HCT116 (cell line): ENCODE results near the gene GGACT. TPM values are rescaled to one million over a fixed set of nuclear protein-coding genes. Genes with fewer than 3 reads are reported as not detected.

Experiments used
- ATAC-seq: fragments of 200-7000 bp; cut with Tn5 transposase; 2 replicates; pipeline ENCODE4 v1.9.1; 2020; ENCODE audit warnings: mild to moderate bottlenecking, moderate library complexity
- BruUV-seq: library from RNA; stranded (reverse); fragments of 400-500 nt; replicated peaks from 2 replicates; lab custom pipeline; 2021; lab: Mats Ljungman, UMichigan
- CTCF ChIA-PET: fragments of 300-600 bp; sonication (Branson Sonifier 250); formaldehyde crosslinking; loops from one replicate; lab custom pipeline; 2021; ENCODE audit warnings: antibody characterized with exemption; lab: Charles Lee
- POLR2A ChIA-PET: fragments of 300-600, 350-600 bp; sonication (Branson Sonifier 250); formaldehyde crosslinking; loops from one replicate; lab custom pipeline; 2021; ENCODE audit warnings: antibody characterized with exemption; lab: Charles Lee
- RAD21 ChIA-PET, 2 experiments: fragments of 300-600 bp; sonication (Branson Sonifier 250); formaldehyde crosslinking; loops; one replicate each; lab custom pipeline; 2023; ENCODE audit warnings: low total read pairs in 2 of 2; ENCODE audit not compliant: uncharacterized antibody in 2 of 2, unreplicated experiment in 2 of 2, low non-redundant PET in 1 of 2; lab: Charles Lee
- DNase-seq: peaks from one replicate; pipeline ENCODE4 v3.0.0-alpha.2; 2010; ENCODE audit warnings: low read depth, low spot score
- H2AFZ ChIP-seq: fragments of 200-600 bp; shearing (Covaris generic), sonication (generic); 2 replicates; pipeline ENCODE4 v1.6.1; 2017; ENCODE audit warnings: low read depth, mixed run types, mixed read lengths, antibody characterized with exemption, low read length; ENCODE audit not compliant: poor library complexity, severe bottlenecking
- H3K27ac ChIP-seq: 2 replicates; pipeline ENCODE4 v1.5.1; 2012; ENCODE audit warnings: low read depth, low read length
- H3K27me3 ChIP-seq: fragments of 200-600 bp; sonication (generic); 2 replicates; pipeline ENCODE4 v1.6.1; 2016; ENCODE audit warnings: mixed run types, low read length, mixed read lengths; ENCODE audit not compliant: insufficient read depth
- H3K36me3 ChIP-seq, 2 experiments: fragments of 200-500 bp in 1 of 2; fragments of 200-600 bp in 1 of 2; sonication (Bioruptor generic) in 1 of 2; sonication (generic) in 1 of 2; 2 replicates each; pipeline versions ENCODE4 v1.5.1 to v1.6.1; 2014 to 2016; ENCODE audit warnings: low read length in 2 of 2, inconsistent platforms in 1 of 2, mixed read lengths in 1 of 2, mixed run types in 1 of 2; ENCODE audit not compliant: insufficient read depth in 2 of 2, control insufficient read depth in 1 of 2
- H3K4me1 ChIP-seq, 2 experiments: fragments of 200-600 bp in 1 of 2; sonication (generic) in 1 of 2; 2 replicates each; pipeline versions ENCODE4 v1.5.1 to v1.6.1; 2012 to 2017; ENCODE audit warnings: low read length in 2 of 2, inconsistent platforms in 1 of 2, mild to moderate bottlenecking in 1 of 2, mixed read lengths in 1 of 2, mixed run types in 1 of 2, moderate library complexity in 1 of 2; ENCODE audit not compliant: insufficient read depth in 2 of 2, control insufficient read depth in 1 of 2
- H3K4me2 ChIP-seq: fragments of 200-600 bp; sonication (generic); 2 replicates; pipeline ENCODE4 v1.6.1; 2017; ENCODE audit warnings: mixed run types, low read length, mixed read lengths
- H3K4me3 ChIP-seq, 2 experiments: fragments of 200-600 bp in 1 of 2; sonication (generic) in 1 of 2; replicated peaks in 1 of 2; 2 replicates each; pipeline ENCODE4 v1.5.1; 2011 to 2016; ENCODE audit warnings: low read length in 2 of 2, control low read depth in 1 of 2, low read depth in 1 of 2, mild to moderate bottlenecking in 1 of 2, mixed read lengths in 1 of 2, mixed run types in 1 of 2
- H3K79me2 ChIP-seq: fragments of 200-600 bp; sonication (generic); 2 replicates; pipeline ENCODE4 v1.6.1; 2017; ENCODE audit warnings: mild to moderate bottlenecking, mixed run types, low read length, moderate library complexity, mixed read lengths; ENCODE audit not compliant: insufficient read depth
- H3K9ac ChIP-seq: fragments of 200-600 bp; sonication (generic); 2 replicates; pipeline ENCODE4 v1.6.1; 2016; ENCODE audit warnings: low read length, mixed read lengths
- H3K9me2 ChIP-seq: fragments of 200-600 bp; sonication (generic), shearing (Covaris generic); 2 replicates; pipeline ENCODE4 v1.6.1; 2017; ENCODE audit warnings: mixed run types, mild to moderate bottlenecking, moderate library complexity; ENCODE audit not compliant: insufficient read depth
- H3K9me3 ChIP-seq, 2 experiments: fragments of 200-500 bp in 1 of 2; fragments of 200-600 bp in 1 of 2; sonication (Bioruptor generic) in 1 of 2; sonication (generic) in 1 of 2; 2 replicates each; pipeline ENCODE4 v1.6.1; 2014 to 2017; ENCODE audit warnings: low read length in 2 of 2, mixed read lengths in 2 of 2, inconsistent platforms in 1 of 2, low read depth in 1 of 2, mild to moderate bottlenecking in 1 of 2, mixed run types in 1 of 2, moderate library complexity in 1 of 2; ENCODE audit not compliant: control insufficient read depth in 1 of 2, insufficient read depth in 1 of 2
- H4K20me1 ChIP-seq: fragments of 200-600 bp; sonication (generic), shearing (Covaris generic); 2 replicates; pipeline ENCODE4 v1.6.1; 2017; ENCODE audit warnings: mixed run types, mild to moderate bottlenecking, moderate library complexity; ENCODE audit not compliant: insufficient read depth
- CBX3 ChIP-seq: IDR thresholded peaks from 2 replicates; pipeline ENCODE4 v1.6.1; 2012; ENCODE audit warnings: low read depth
- EGR1 ChIP-seq: IDR thresholded peaks from 2 replicates; pipeline ENCODE4 v1.6.1; 2012; ENCODE audit warnings: low read depth
- RAD21 ChIP-seq: IDR thresholded peaks from 2 replicates; pipeline ENCODE4 v1.6.1; 2012; ENCODE audit warnings: low read depth, mild to moderate bottlenecking
- YY1 ChIP-seq: IDR thresholded peaks from 2 replicates; pipeline ENCODE4 v1.6.1; 2011; ENCODE audit warnings: low read length, low read depth, moderate library complexity, mild to moderate bottlenecking; ENCODE audit not compliant: insufficient replicate concordance; ENCODE audit errors: extremely low read depth
- ZNF274 ChIP-seq: fragments of 200-500 bp; sonication (Bioruptor generic); IDR thresholded peaks from 2 replicates; pipeline ENCODE4 v1.6.1; 2014; ENCODE audit warnings: mild to moderate bottlenecking, low read depth, low read length, inconsistent platforms
- intact Hi-C: fragments of 100-400 bp; cut with micrococcal nuclease; formaldehyde crosslinking; loops from 2 replicates; pipeline ENCODE4 v1.10.0; 2022
- total RNA-seq: library from RNA; stranded (reverse); gene quantifications from one replicate; pipeline ENCODE4 v1.2.1, GENCODE V29; 2021; ENCODE audit not compliant: unreplicated experiment
- TF ChIP-seq, protein P1 (sequence below), 3 experiments: fragments of 200-600 bp in 1 of 3; sonication (generic) in 1 of 3; IDR thresholded peaks in 2 of 3; conservative IDR thresholded peaks in 1 of 3; 2 replicates each; pipeline ENCODE4 v1.5.1; 2012 to 2017; ENCODE audit warnings: low read depth in 2 of 3, low read length in 2 of 3, antibody characterized with exemption in 1 of 3, borderline replicate concordance in 1 of 3, control low read depth in 1 of 3, mild to moderate bottlenecking in 1 of 3, mixed read lengths in 1 of 3, mixed run types in 1 of 3, moderate library complexity in 1 of 3; ENCODE audit not compliant: insufficient read depth in 1 of 3

Gene GGACT
- total RNA-seq, 1 experiment from 2014 or later: 5.0 TPM

DNA sequence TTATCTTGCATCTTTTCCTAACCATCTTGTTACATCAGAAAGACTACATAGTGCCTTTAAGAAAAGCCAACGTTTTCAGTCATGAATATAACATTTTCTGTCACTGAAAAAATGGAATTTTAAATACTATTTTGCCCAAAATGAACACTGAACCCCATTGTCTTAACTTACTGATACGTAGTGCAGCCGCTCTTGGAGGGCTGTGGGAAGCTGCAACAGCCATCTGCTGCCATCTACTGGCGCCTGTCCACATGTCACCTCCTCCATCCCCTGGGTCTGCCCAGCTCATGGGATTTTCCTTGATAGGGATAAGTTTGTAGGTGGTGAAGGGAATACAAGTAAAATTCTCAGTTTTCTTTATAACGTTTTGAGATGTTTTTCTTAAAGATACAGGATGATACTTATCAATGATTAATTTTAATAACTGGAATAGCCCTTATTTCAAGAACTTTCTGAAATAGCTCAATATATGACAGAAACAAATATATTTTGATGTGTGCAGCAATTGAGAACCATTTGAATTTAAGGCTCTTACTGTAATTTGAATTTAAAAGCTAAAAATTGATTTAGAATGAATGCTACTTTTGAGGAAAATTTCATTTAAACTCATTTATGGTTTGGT lies 73.7 kb downstream of the GGACT start:
- Histone ChIP-seq H2AFZ (no peak overlapping the region), H3K27ac (no peak overlapping the region), H3K27me3 (no peaks in the 10 kb centered on the region), H3K4me3 (no peak overlapping the region)
- TF ChIP-seq RAD21: peak; percentile 98
- TF ChIP-seq, protein P1, sequence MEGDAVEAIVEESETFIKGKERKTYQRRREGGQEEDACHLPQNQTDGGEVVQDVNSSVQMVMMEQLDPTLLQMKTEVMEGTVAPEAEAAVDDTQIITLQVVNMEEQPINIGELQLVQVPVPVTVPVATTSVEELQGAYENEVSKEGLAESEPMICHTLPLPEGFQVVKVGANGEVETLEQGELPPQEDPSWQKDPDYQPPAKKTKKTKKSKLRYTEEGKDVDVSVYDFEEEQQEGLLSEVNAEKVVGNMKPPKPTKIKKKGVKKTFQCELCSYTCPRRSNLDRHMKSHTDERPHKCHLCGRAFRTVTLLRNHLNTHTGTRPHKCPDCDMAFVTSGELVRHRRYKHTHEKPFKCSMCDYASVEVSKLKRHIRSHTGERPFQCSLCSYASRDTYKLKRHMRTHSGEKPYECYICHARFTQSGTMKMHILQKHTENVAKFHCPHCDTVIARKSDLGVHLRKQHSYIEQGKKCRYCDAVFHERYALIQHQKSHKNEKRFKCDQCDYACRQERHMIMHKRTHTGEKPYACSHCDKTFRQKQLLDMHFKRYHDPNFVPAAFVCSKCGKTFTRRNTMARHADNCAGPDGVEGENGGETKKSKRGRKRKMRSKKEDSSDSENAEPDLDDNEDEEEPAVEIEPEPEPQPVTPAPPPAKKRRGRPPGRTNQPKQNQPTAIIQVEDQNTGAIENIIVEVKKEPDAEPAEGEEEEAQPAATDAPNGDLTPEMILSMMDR (IDR thresholded peaks at IDR 0.05 in 2 of 3, conservative IDR thresholded peaks at IDR 0.05 in 1 of 3; ENCODE audit: borderline replicate concordance in 1 of 3, insufficient read depth in 1 of 3, low read depth in 2 of 3, low read length in 2 of 3): peak; percentile 90 to 98 (median 92)
- no peak for TF ChIP-seq CBX3
- no peak for TF ChIP-seq EGR1
- TF ChIP-seq YY1: no peak
- TF ChIP-seq ZNF274: no peak
- TF ChIP-seq, all 23 proteins: peak for 2
- BruUV-seq: no TSS peak
- ChIA-PET POLR2A (no interaction called here), CTCF (interaction anchor here (0.7 to 2.1 kb wide), 17 partner anchors 9 to 859 kb away, joined by 3 to 11 read pairs (median 4); partner anchors contain the start of gene PCCA), RAD21 (interaction anchor here (0.5 to 1.6 kb wide), 9 partner anchors 13 to 860 kb away, joined by 3 to 5 read pairs (median 4); no protein-coding TSS in a partner anchor)
- H3K9ac ChIP-seq: no peak overlapping the region
- H3K4me2 ChIP-seq: 0 out of 2 replicates have a peak overlapping the region, but pooled peaks have one; percentile 2
- no peaks in the 10 kb centered on the region for H4K20me1 ChIP-seq
- H3K9me3 ChIP-seq: no peaks in the 10 kb centered on the region
- H3K36me3 ChIP-seq: no peaks in the 10 kb centered on the region
- no peaks in the 10 kb centered on the region for H3K79me2 ChIP-seq
- H3K4me1 ChIP-seq: peaks cover 32 to 33% of the 10 kb centered on the region in 2 experiments
- ATAC-seq: peak; percentile 95
- DNase-seq: peak; percentile 55
- no peaks in the 10 kb centered on the region for H3K9me2 ChIP-seq
- intact Hi-C loops: loop anchor here (1.0 to 10.0 kb wide), 9 partner anchors 72 to 859 kb away; partner anchors contain the start of gene PCCA
